GM23248 (cell line): ENCODE measurements around the gene LZTFL1.

ENCODE experiments used
- EZH2 ChIP-seq: fragments of 200-600 bp; sonication (generic); IDR thresholded peaks from 2 replicates; pipeline ENCODE4 v1.6.1; 2018; ENCODE audit warnings: antibody characterized with exemption, mild to moderate bottlenecking; ENCODE audit not compliant: insufficient read depth, poor library complexity, severe bottlenecking
- EZH2phosphoT487 ChIP-seq: fragments of 200-600 bp; sonication (generic); IDR thresholded peaks from 2 replicates; pipeline ENCODE4 v1.6.1; 2018; ENCODE audit warnings: antibody characterized with exemption, moderate library complexity, mild to moderate bottlenecking, low read depth; ENCODE audit not compliant: insufficient read depth

DNA sequence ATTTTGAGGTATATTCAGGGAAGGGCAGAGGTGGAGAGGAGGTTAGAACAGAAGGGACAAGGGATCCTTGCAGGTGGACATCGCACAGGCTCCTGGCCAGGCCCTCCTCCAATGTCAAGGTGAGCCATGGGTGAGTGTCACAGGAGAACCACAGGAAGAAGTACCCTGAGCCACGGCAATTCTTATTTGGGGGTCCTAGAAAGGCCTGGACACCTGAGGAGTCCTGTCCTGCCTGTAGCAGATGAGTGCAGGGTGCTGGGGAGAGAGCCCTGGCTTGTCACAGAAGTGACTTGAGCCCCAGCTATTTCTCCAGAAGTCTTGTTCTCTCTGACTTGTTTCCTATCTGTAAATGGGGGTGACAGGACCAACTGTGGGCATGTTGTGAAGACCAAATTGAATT, 49.9 kb downstream of the LZTFL1 start:
- TF ChIP-seq EZH2 (no peak), EZH2phosphoT487 (no peak)
